ENCODE data around the gene POLR3E.

- no peak for TF ChIP-seq ZNF274 (IDR thresholded peaks at IDR 0.05; ENCODE audit: low read depth, low read length)
- TF ChIP-seq YY1 (IDR thresholded peaks at IDR 0.05; ENCODE audit: insufficient read depth, insufficient read length) = no peak
- TF ChIP-seq SUZ12 (IDR thresholded peaks at IDR 0.05; ENCODE audit: extremely low read depth, insufficient read depth, insufficient read length) = no peak
These were observed 27.8 kb downstream of the POLR3E start for GRCh38 chr16:22324787-22325597.

All from NT2/D1 (cell line).